Measurements from ENCODE around the gene QPRT. TPM values are rescaled to one million over a fixed set of nuclear protein-coding genes. Genes with fewer than 3 reads are reported as not detected.
A peak's percentile ranks its signal among the peaks of the same experiment; 100 is the strongest.

Gene QPRT
- total and polyA plus RNA-seq, 2 of the 8 experiments (the other 6 are each of a cell fraction or from before 2014, with no cell fraction given): 89.0 to 102 TPM

GRCh38 chr16:29649588-29650494 is 29.1 kb upstream of the QPRT start:
- ChIA-PET CTCF (ENCODE audit: partially characterized antibody) (interaction anchor here (1.5 kb wide), 1 partner anchor 17 kb away, joined by 4 read pairs; no protein-coding TSS in a partner anchor), POLR2A (ENCODE audit: partially characterized antibody) (interaction anchor here (1.0 to 2.1 kb wide), 2 partner anchors 17 to 30 kb away, joined by 3 to 6 read pairs; partner anchors contain the start of gene QPRT)
- Histone ChIP-seq H4K5ac (ENCODE audit: insufficient read length, low read depth, low read length) (peak overlapping the region; percentile 16), H3K9me3 (ENCODE audit: insufficient read depth in 2 of 2, low read depth in 1 of 2, low read length in 1 of 2) (no peaks in the 10 kb centered on the region), H2BK12ac (ENCODE audit: low read depth, low read length) (no peak overlapping the region; the same call in 1 of the 2 replicates), H3K27ac (ENCODE audit: low read depth, low read length) (no peak overlapping the region), H3K4ac (replicated peaks; ENCODE audit: insufficient read length, low read depth, low read length) (no peak overlapping the region), H3K4me1 (replicated peaks in 1 of 4; ENCODE audit: control insufficient read depth in 3 of 4, insufficient read depth in 4 of 4, low read length in 3 of 4) (peaks cover 0 to 2% (median 0%) of the 10 kb centered on the region in 4 experiments; a peak in 1 of 7 replicates), H3K23me2 (ENCODE audit: low read depth, low read length) (no peaks in the 10 kb centered on the region), H2BK15ac (ENCODE audit: low read length) (no peak overlapping the region), H3K18ac (ENCODE audit: extremely low read depth, low read length) (no peak overlapping the region), H3K36me3 (ENCODE audit: control insufficient read depth in 2 of 4, insufficient read depth in 4 of 4, low read length in 3 of 4) (no peaks in the 10 kb centered on the region), H3K56ac (replicated peaks; ENCODE audit: insufficient read length, low read depth, low read length) (peak overlapping the region; percentile 25), H4K91ac (replicated peaks; ENCODE audit: insufficient read length, low read length) (no peak overlapping the region), H3K4me3 (ENCODE audit: extremely low read depth in 1 of 4, insufficient read depth in 2 of 4, low read depth in 3 of 4, low read length in 4 of 4) (no peak overlapping the region), H4K8ac (ENCODE audit: extremely low read depth, insufficient read depth, low read length) (no peak overlapping the region), H3K23ac (ENCODE audit: insufficient read length) (no peak overlapping the region), H2BK5ac (ENCODE audit: low read depth, low read length) (no peak overlapping the region), H2BK120ac (replicated peaks; ENCODE audit: low read depth, low read length) (no peak overlapping the region), H4K20me1 (replicated peaks in 1 of 2; ENCODE audit: control insufficient read depth in 1 of 2, insufficient read depth in 2 of 2, low read length in 2 of 2) (no peaks in the 10 kb centered on the region), H2BK20ac (ENCODE audit: low read length) (no peak overlapping the region), H3K27me3 (replicated peaks in 1 of 4; ENCODE audit: control insufficient read depth in 3 of 4, extremely low read depth in 1 of 4, insufficient read depth in 3 of 4, low read length in 3 of 4) (no peaks in the 10 kb centered on the region), H2AFZ (ENCODE audit: low read length) (peak overlapping the region; percentile 94), H3K79me1 (ENCODE audit: low read depth, low read length) (no peaks in the 10 kb centered on the region), H3K79me2 (ENCODE audit: control insufficient read depth in 1 of 2, insufficient read depth in 2 of 2, low read length in 2 of 2) (no peaks in the 10 kb centered on the region), H2AK5ac (ENCODE audit: low read depth, low read length) (no peak overlapping the region), H3K14ac (ENCODE audit: insufficient read length) (no peak overlapping the region), H3K9ac (replicated peaks in 1 of 4; ENCODE audit: extremely low read depth in 1 of 4, low read depth in 3 of 4, low read length in 3 of 4) (no peak overlapping the region), H3K4me2 (ENCODE audit: insufficient read depth in 1 of 2, low read depth in 2 of 2, low read length in 2 of 2) (no peak overlapping the region)
- no peak for DNase-seq (ENCODE audit: low read depth in 1 of 2, low spot score in 2 of 2)
- FAIRE-seq: no peak
- 80% methylated on average over 9 of the region's 9 CpGs; no CpG with 5 or more reads in 1 of the 2 experiments for WGBS, 2 experiments (ENCODE audit: extremely low coverage in 1 of 2, insufficient coverage in 1 of 2, insufficient read length in 1 of 2, insufficient replicate concordance in 2 of 2, low coverage in 1 of 2, low lambda C conversion rate in 2 of 2, missing lambda C conversion rate in 1 of 2)
- TF ChIP-seq TEAD4 (IDR thresholded peaks at IDR 0.05; ENCODE audit: low read depth, low read length): no peak
- no peak for TF ChIP-seq PHF8 (conservative IDR thresholded peaks at IDR 0.05; ENCODE audit: low read depth, low read length)
- TF ChIP-seq GTF2F1 (IDR thresholded peaks at IDR 0.05; ENCODE audit: borderline replicate concordance, low read depth, low read length): no peak
- TF ChIP-seq JUND (IDR thresholded peaks at IDR 0.05; ENCODE audit: low read length): no peak
- no peak for TF ChIP-seq CEBPB (IDR thresholded peaks at IDR 0.05; ENCODE audit: low read depth, low read length)
- no peak for TF ChIP-seq MAFK (IDR thresholded peaks at IDR 0.05; ENCODE audit: low read depth, low read length)
- no peak for TF ChIP-seq SIX5 (IDR thresholded peaks at IDR 0.05; ENCODE audit: low read depth, low read length)
- TF ChIP-seq POU5F1 (IDR thresholded peaks at IDR 0.05; ENCODE audit: low read depth, low read length): no peak
- no peak for TF ChIP-seq CBX8 (IDR thresholded peaks at IDR 0.05; ENCODE audit: borderline replicate concordance, low read depth, low read length)
- TF ChIP-seq TBP (IDR thresholded peaks at IDR 0.05; ENCODE audit: low read depth, low read length): no peak
- TF ChIP-seq SAP30 (IDR thresholded peaks at IDR 0.05; ENCODE audit: insufficient read depth, insufficient replicate concordance, low read length): no peak
- no peak for TF ChIP-seq ZNF274 (IDR thresholded peaks at IDR 0.05; ENCODE audit: borderline replicate concordance, extremely low read depth, low read length)
